ENCODE results near the gene DOCK4.

- TF ChIP-seq CTCF (conservative IDR thresholded peaks at IDR 0.05) (no peak), ZFX (IDR thresholded peaks at IDR 0.05) (no peak)
Measured at GRCh38 chr7:112116358-112116757, 89.8 kb downstream of the DOCK4 start.

Measured in C4-2B (cell line).